Neuronal stem cell (in vitro differentiated cells): ENCODE measurements around the gene THOC1.

Source experiments
- DNase-seq: peaks from one replicate; pipeline ENCODE4 v3.0.0-alpha.2; 2013; ENCODE audit warnings: low spot score
- H2AFZ ChIP-seq: one replicate; pipeline ENCODE4 v1.6.1; 2013; ENCODE audit warnings: mild to moderate bottlenecking, low read length, inconsistent platforms
- H2AK5ac ChIP-seq: 2 replicates; pipeline ENCODE4 v1.6.1; 2013; ENCODE audit warnings: low read depth, mild to moderate bottlenecking, inconsistent platforms, low read length, moderate library complexity, mixed read lengths
- H2BK120ac ChIP-seq: 2 replicates; pipeline ENCODE4 v1.6.1; 2013; ENCODE audit warnings: low read depth, mild to moderate bottlenecking, inconsistent platforms, low read length, moderate library complexity, mixed read lengths
- H2BK12ac ChIP-seq: one replicate; pipeline ENCODE4 v1.6.1; 2013; ENCODE audit warnings: low read length, inconsistent platforms
- H2BK15ac ChIP-seq: 2 replicates; pipeline ENCODE4 v1.6.1; 2013; ENCODE audit warnings: mild to moderate bottlenecking, low read length, inconsistent platforms, mixed read lengths
- H2BK5ac ChIP-seq: one replicate; pipeline ENCODE4 v1.6.1; 2013; ENCODE audit warnings: inconsistent platforms, mild to moderate bottlenecking, low read length, moderate library complexity
- H3K14ac ChIP-seq: one replicate; pipeline ENCODE4 v1.6.1; 2013; ENCODE audit warnings: low read length, inconsistent platforms
- H3K18ac ChIP-seq: 2 replicates; pipeline ENCODE4 v1.6.1; 2013; ENCODE audit warnings: low read length, inconsistent platforms
- H3K23ac ChIP-seq: 2 replicates; pipeline ENCODE4 v1.6.1; 2013; ENCODE audit warnings: low read depth, mild to moderate bottlenecking, mixed read lengths, low read length, inconsistent platforms; ENCODE audit not compliant: poor library complexity
- H3K27ac ChIP-seq: replicated peaks from 3 replicates; pipeline ENCODE4 v1.5.1; 2013; ENCODE audit warnings: low read length, inconsistent platforms
- H3K27me3 ChIP-seq, 3 experiments: 2 replicates each; pipeline ENCODE4 v1.6.1; 2013; ENCODE audit warnings: low read length in 3 of 3, mild to moderate bottlenecking in 2 of 3, inconsistent platforms in 1 of 3, low read depth in 1 of 3, mixed read lengths in 1 of 3, moderate library complexity in 1 of 3; ENCODE audit not compliant: control insufficient read depth in 3 of 3, insufficient read depth in 3 of 3
- H3K36me3 ChIP-seq, 2 donors: replicated peaks in 1 of 2; 2 replicates each; pipeline ENCODE4 v1.6.1; 2013; ENCODE audit warnings: low read length in 2 of 2; ENCODE audit not compliant: control insufficient read depth in 2 of 2, insufficient read depth in 2 of 2
- H3K4ac ChIP-seq: 2 replicates; pipeline ENCODE4 v1.6.1; 2013; ENCODE audit warnings: inconsistent platforms, mild to moderate bottlenecking, low read length, moderate library complexity
- H3K4me1 ChIP-seq, 2 donors: 1 replicate in 1 of 2; 2 replicates in 1 of 2; pipeline ENCODE4 v1.6.1; 2013; ENCODE audit warnings: low read length in 2 of 2, low read depth in 1 of 2; ENCODE audit not compliant: control insufficient read depth in 2 of 2, insufficient read depth in 1 of 2
- H3K4me2 ChIP-seq: one replicate; pipeline ENCODE4 v1.6.1; 2013; ENCODE audit warnings: mild to moderate bottlenecking, low read length, inconsistent platforms; ENCODE audit not compliant: insufficient read depth, poor library complexity, severe bottlenecking
- H3K4me3 ChIP-seq, 2 donors: 2 replicates each; pipeline ENCODE4 v1.5.1; 2013; ENCODE audit warnings: low read length in 2 of 2, mild to moderate bottlenecking in 2 of 2, inconsistent platforms in 1 of 2, moderate library complexity in 1 of 2
- H3K79me1 ChIP-seq: one replicate; pipeline ENCODE4 v1.6.1; 2013; ENCODE audit warnings: low read depth, mild to moderate bottlenecking, inconsistent platforms, low read length, moderate library complexity
- H3K9ac ChIP-seq: one replicate; pipeline ENCODE4 v1.6.1; 2013; ENCODE audit warnings: mild to moderate bottlenecking, low read depth, low read length, inconsistent platforms; ENCODE audit not compliant: poor library complexity
- H3K9me3 ChIP-seq, 2 donors: replicated peaks in 1 of 2; 2 replicates each; pipeline versions ENCODE3 to v1.6.1; 2013; ENCODE audit warnings: low read length in 2 of 2, mild to moderate bottlenecking in 2 of 2, inconsistent platforms in 1 of 2, low read depth in 1 of 2, mixed read lengths in 1 of 2, moderate library complexity in 1 of 2; ENCODE audit not compliant: control insufficient read depth in 2 of 2, insufficient read depth in 1 of 2
- H4K8ac ChIP-seq: one replicate; pipeline ENCODE4 v1.6.1; 2013; ENCODE audit warnings: low read depth, mild to moderate bottlenecking, inconsistent platforms, low read length, moderate library complexity
- H4K91ac ChIP-seq: one replicate; pipeline ENCODE4 v1.6.1; 2013; ENCODE audit warnings: low read length, low read depth, mild to moderate bottlenecking, inconsistent platforms; ENCODE audit not compliant: poor library complexity
- WGBS, 2 donors: extraction: QIAGEN DNeasy Blood & Tissue Kit; methylation state at CpG; one replicate each; pipeline ENCODE4 v1.1.7; 2013; ENCODE audit warnings: missing lambda C conversion rate in 2 of 2, mixed read lengths in 1 of 2; ENCODE audit not compliant: insufficient read length in 2 of 2, insufficient replicate concordance in 1 of 2; ENCODE audit errors: extremely low coverage in 2 of 2; 5-methylcytosine and 5-hydroxymethylcytosine counted together

THOC1 gene

DNA sequence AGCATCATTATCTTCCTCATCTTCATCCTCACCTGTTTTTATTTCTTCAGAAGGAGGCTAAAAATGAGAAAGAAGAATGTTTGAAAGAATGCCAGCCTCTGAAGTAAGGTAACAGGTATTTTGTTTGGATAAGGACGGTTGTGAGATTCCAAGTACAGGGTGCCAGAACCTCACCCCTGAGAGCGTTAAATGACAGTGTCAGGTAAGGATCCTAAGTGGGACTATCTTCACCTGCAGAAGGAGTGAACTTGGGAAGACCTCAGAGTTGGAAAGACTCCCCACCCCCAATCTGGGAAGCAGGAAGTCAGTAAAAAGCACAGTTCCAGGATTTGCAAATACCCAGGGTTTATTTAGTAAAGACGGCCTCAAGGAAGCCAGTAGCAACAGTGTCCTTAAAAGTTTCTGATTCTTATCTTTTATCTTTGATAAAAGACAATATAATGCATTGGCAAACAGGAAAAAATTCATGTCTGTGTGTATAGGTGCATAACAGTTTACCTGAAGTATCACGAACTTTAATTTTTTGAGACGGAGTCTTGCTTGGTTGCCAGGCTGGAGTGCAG is 52.3 kb downstream of the THOC1 start:
- no CpG with 5 or more reads among the region's 5 CpGs for WGBS, 2 donors
- Histone ChIP-seq H2BK5ac (no peak overlapping the region), H3K9ac (no peak overlapping the region), H4K8ac (no peak overlapping the region), H3K18ac (no peak overlapping the region), H3K79me1 (no peaks in the 10 kb centered on the region), H3K23ac (no peak overlapping the region), H2BK120ac (no peak overlapping the region), H3K4me1 (peaks cover 0 to 1% of the 10 kb centered on the region in 2 donors), H3K27me3 (no peaks in the 10 kb centered on the region), H3K27ac (no peak overlapping the region), H3K4me2 (no peak overlapping the region), H2AFZ (no peak overlapping the region), H2BK15ac (no peak overlapping the region), H2BK12ac (no peak overlapping the region), H3K4ac (no peak overlapping the region), H3K36me3 (peaks cover 22 to 96% of the 10 kb centered on the region in 2 donors), H3K4me3 (no peak overlapping the region), H3K14ac (no peak overlapping the region), H4K91ac (no peak overlapping the region), H2AK5ac (no peak overlapping the region), H3K9me3 (peaks cover 0 to 12% of the 10 kb centered on the region in 2 donors)
- DNase-seq, result no peak

DNA sequence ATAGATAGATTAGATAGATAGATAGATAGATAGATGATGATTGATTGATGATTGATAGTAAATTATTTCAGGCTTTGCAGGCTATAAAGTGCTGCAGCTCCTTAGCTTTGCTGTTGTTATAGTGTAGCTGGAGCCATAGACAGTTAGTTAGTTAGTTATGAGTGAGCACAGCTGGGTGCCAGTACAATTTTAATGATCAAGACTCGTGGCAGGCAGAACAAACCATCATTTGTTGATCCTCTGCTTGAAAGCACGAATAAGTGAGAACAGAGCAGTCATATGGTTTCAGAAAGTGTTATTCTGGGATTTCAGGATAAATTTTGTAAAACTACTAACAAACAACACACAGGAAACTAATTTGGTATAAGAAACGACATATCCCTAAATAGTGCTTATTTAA is 53.9 kb downstream of the THOC1 start:
- Histone ChIP-seq H3K79me1 (no peaks in the 10 kb centered on the region), H4K91ac (no peak overlapping the region), H3K4me1 (peaks cover 0 to 1% of the 10 kb centered on the region in 2 donors), H4K8ac (no peak overlapping the region), H3K18ac (no peak overlapping the region), H3K9me3 (peaks cover 0 to 7% of the 10 kb centered on the region in 2 donors), H3K4ac (no peak overlapping the region), H2BK15ac (no peak overlapping the region), H2BK12ac (no peak overlapping the region), H3K14ac (no peak overlapping the region), H3K27ac (no peak overlapping the region), H3K9ac (no peak overlapping the region), H3K36me3 (peaks cover 22 to 99% of the 10 kb centered on the region in 2 donors), H3K4me2 (no peak overlapping the region), H3K27me3 (no peaks in the 10 kb centered on the region), H2AK5ac (no peak overlapping the region), H3K23ac (no peak overlapping the region), H2AFZ (no peak overlapping the region), H2BK120ac (no peak overlapping the region), H2BK5ac (no peak overlapping the region), H3K4me3 (no peak overlapping the region)
- DNase-seq, result no peak
- WGBS, 2 donors, result no CpG with 5 or more reads among the region's 3 CpGs

DNA sequence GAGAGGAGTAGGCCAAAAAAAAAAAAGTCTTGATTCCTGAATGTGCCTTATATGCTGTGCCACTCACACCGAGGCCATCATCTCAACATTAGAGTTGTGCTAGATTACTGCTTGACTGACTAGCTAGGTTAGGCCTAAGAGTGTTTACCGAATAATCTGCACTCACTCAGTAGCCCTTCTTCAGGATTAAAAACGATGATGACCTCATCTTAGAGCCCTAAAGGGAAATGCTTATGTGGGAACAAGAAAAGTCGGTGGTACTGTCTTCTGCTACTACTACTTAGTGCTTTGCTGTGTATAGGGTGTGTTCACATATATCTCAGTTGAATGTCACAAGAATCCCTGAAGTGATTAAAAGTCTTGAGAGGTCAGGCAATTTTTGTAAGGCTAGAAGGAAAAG is 54.3 kb downstream of the THOC1 start:
- no peak overlapping the region for H2AK5ac ChIP-seq
- no peak overlapping the region for H2BK120ac ChIP-seq
- DNase-seq, result no peak
- H2BK12ac ChIP-seq, result no peak overlapping the region
- H3K14ac ChIP-seq, result no peak overlapping the region
- H2BK15ac ChIP-seq, result no peak overlapping the region
- no peak overlapping the region for H4K91ac ChIP-seq
- WGBS, 2 donors, result no CpG with 5 or more reads among the region's 4 CpGs
- no peak overlapping the region for H3K4ac ChIP-seq
- H3K23ac ChIP-seq, result no peak overlapping the region
- H3K27me3 ChIP-seq, result no peaks in the 10 kb centered on the region
- no peak overlapping the region for H3K4me3 ChIP-seq
- H3K9me3 ChIP-seq, result peaks cover 0 to 4% of the 10 kb centered on the region in 2 donors
- no peak overlapping the region for H2AFZ ChIP-seq
- H3K18ac ChIP-seq, result no peak overlapping the region
- no peak overlapping the region for H3K4me2 ChIP-seq
- H3K36me3 ChIP-seq, result peaks cover 22 to 99% of the 10 kb centered on the region in 2 donors
- H4K8ac ChIP-seq, result no peak overlapping the region
- no peak overlapping the region for H2BK5ac ChIP-seq
- H3K4me1 ChIP-seq, result peaks cover 0 to 1% of the 10 kb centered on the region in 2 donors
- H3K27ac ChIP-seq, result no peak overlapping the region
- no peak overlapping the region for H3K9ac ChIP-seq
- H3K79me1 ChIP-seq, result no peaks in the 10 kb centered on the region

DNA sequence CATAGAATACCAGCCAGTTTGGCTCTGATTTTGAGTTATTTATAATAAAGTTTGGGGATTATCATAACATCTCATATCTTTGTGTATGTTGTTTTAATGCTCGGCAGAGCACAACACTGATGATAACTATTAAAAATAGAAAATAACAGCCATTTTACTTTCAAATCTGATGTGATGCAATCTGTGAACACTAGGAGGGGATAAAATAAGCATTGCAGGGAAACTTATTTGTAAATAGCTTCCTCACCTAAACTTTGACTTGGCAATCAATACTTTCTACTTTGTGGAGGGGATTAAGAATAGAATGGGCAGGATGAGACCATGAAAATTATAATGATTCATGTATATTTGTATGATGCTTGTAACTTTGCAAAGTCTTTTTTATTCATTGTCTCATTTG is 55.1 kb downstream of the THOC1 start:
- Histone ChIP-seq H3K9ac (no peak overlapping the region), H3K4ac (no peak overlapping the region), H3K9me3 (no peaks in the 10 kb centered on the region), H2AFZ (no peak overlapping the region), H2AK5ac (no peak overlapping the region), H3K79me1 (no peaks in the 10 kb centered on the region), H3K4me3 (no peak overlapping the region), H3K27me3 (no peaks in the 10 kb centered on the region), H3K4me2 (no peak overlapping the region), H4K8ac (no peak overlapping the region), H2BK15ac (no peak overlapping the region), H3K18ac (no peak overlapping the region), H3K23ac (no peak overlapping the region), H3K4me1 (no peaks in the 10 kb centered on the region), H2BK5ac (no peak overlapping the region), H4K91ac (no peak overlapping the region), H2BK120ac (no peak overlapping the region), H2BK12ac (no peak overlapping the region), H3K27ac (no peak overlapping the region), H3K14ac (no peak overlapping the region), H3K36me3 (peaks cover 19 to 99% of the 10 kb centered on the region in 2 donors)
- WGBS, 2 donors, result no CpG with 5 or more reads among the region's 1 CpG
- DNase-seq, result no peak
